GM23248 (cell line): ENCODE data around the gene MEF2A.

Experiments
- EZH2 ChIP-seq: fragments of 200-600 bp; sonication (generic); IDR thresholded peaks from 2 replicates; pipeline ENCODE4 v1.6.1; 2018; ENCODE audit warnings: antibody characterized with exemption, mild to moderate bottlenecking; ENCODE audit not compliant: insufficient read depth, poor library complexity, severe bottlenecking
- EZH2phosphoT487 ChIP-seq: fragments of 200-600 bp; sonication (generic); IDR thresholded peaks from 2 replicates; pipeline ENCODE4 v1.6.1; 2018; ENCODE audit warnings: antibody characterized with exemption, moderate library complexity, mild to moderate bottlenecking, low read depth; ENCODE audit not compliant: insufficient read depth

DNA sequence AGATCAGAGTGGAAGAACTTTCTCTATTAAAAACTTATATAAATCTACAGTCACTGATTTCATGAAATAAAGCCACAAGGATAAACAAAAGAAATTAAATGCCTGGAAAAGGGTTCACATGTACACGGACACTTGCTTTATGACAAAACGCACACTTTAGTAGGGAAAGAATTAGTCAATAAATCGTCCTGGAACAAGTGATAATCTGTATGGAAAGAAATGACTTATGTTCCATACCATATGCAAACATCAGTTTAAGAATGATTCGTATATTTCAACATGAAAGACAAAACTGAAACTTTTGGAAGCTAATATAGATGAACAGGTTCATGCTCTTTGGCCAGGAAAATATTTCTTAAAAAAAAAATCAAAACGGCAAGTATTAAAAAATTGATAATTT, 40.2 kb downstream of the MEF2A start:
- TF ChIP-seq EZH2phosphoT487 (no peak), EZH2 (no peak)
